OCI-LY3 (cell line): Measurements from ENCODE around the gene PHKB.

Experiments used
- EZH2phosphoT487 ChIP-seq: fragments of 200-600 bp; shearing (Covaris generic); IDR thresholded peaks from 2 replicates; pipeline ENCODE4 v1.6.1; 2018; ENCODE audit warnings: antibody characterized with exemption, mixed run types, low read depth
- TF ChIP-seq, protein P1 (sequence below): fragments of 200-600, 300-600 bp; sonication (generic); IDR thresholded peaks from 2 replicates; pipeline ENCODE4 v1.5.1; 2014; ENCODE audit warnings: antibody characterized with exemption, low read length, low read depth

DNA sequence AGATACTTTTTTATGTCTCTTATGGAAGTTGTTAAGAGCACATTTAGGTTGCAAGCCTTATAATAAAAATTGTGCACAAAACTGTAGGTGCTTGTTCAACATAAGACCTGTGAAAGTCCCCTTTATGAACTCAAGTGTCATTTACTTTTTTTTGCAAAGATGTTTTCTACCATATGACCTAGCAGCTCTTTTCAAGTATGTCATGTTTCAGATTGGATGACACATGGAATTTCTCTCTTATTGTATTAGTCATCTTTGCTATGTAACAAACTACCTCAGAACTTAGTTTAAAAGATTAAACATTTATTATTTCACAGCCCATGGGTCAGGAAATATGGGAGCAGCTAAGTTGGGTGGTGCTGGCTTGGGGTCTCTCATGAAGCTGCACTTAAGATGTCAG, 57.9 kb downstream of the PHKB start:
- TF ChIP-seq, protein P1, sequence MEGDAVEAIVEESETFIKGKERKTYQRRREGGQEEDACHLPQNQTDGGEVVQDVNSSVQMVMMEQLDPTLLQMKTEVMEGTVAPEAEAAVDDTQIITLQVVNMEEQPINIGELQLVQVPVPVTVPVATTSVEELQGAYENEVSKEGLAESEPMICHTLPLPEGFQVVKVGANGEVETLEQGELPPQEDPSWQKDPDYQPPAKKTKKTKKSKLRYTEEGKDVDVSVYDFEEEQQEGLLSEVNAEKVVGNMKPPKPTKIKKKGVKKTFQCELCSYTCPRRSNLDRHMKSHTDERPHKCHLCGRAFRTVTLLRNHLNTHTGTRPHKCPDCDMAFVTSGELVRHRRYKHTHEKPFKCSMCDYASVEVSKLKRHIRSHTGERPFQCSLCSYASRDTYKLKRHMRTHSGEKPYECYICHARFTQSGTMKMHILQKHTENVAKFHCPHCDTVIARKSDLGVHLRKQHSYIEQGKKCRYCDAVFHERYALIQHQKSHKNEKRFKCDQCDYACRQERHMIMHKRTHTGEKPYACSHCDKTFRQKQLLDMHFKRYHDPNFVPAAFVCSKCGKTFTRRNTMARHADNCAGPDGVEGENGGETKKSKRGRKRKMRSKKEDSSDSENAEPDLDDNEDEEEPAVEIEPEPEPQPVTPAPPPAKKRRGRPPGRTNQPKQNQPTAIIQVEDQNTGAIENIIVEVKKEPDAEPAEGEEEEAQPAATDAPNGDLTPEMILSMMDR, result no peak
- no peak for TF ChIP-seq EZH2phosphoT487
